Neural crest cell (in vitro differentiated cells): Measurements from ENCODE around the gene TWIST2. TPM values are rescaled to one million over a fixed set of nuclear protein-coding genes. Genes with fewer than 3 reads are reported as not detected.

Experiments
- DNase-seq: peaks from one replicate; pipeline ENCODE4 v3.0.0; 2021; ENCODE audit warnings: low read depth, mixed read lengths, low spot score
- H3K27ac Mint-ChIP-seq: one replicate; pipeline ENCODE4 v1.8.0; 2021; ENCODE audit warnings: mild to moderate bottlenecking, mixed read lengths; ENCODE audit not compliant: unreplicated experiment
- H3K27me3 Mint-ChIP-seq: 2 replicates; pipeline ENCODE4 v1.8.0; 2021; ENCODE audit warnings: low read depth, mild to moderate bottlenecking, mixed read lengths
- H3K36me3 Mint-ChIP-seq: 2 replicates; pipeline ENCODE4 v1.8.0; 2021; ENCODE audit warnings: low read depth, mild to moderate bottlenecking, mixed read lengths
- H3K4me1 Mint-ChIP-seq: 2 replicates; pipeline ENCODE4 v1.8.0; 2021; ENCODE audit warnings: mixed read lengths
- H3K4me3 Mint-ChIP-seq: one replicate; pipeline ENCODE4 v1.8.0; 2021; ENCODE audit warnings: mild to moderate bottlenecking, mixed read lengths
- H3K9me3 Mint-ChIP-seq: 2 replicates; pipeline ENCODE4 v1.8.0; 2021; ENCODE audit warnings: mixed read lengths
- CTCF ChIP-seq: fragments of 200-600 bp; sonication (generic); conservative IDR thresholded peaks from 2 replicates; pipeline ENCODE4 v1.5.0; 2021; ENCODE audit warnings: antibody characterized with exemption, mild to moderate bottlenecking
- total RNA-seq: library from RNA; stranded (reverse); gene quantifications from 2 replicates; pipeline ENCODE4 v1.2.1, GENCODE V29; 2021

TWIST2 gene
- total RNA-seq, 1 donor from 2014 or later = 0.96 TPM

- no peak overlapping the region for H3K4me3 Mint-ChIP-seq
- H3K36me3 Mint-ChIP-seq = no peaks in the 10 kb centered on the region
- no peak for TF ChIP-seq CTCF
- peaks cover 3% of the 10 kb centered on the region for H3K9me3 Mint-ChIP-seq
- no peak for DNase-seq
- peaks cover 9% of the 10 kb centered on the region for H3K4me1 Mint-ChIP-seq
- H3K27me3 Mint-ChIP-seq = no peaks in the 10 kb centered on the region
- no peak overlapping the region for H3K27ac Mint-ChIP-seq
These were observed 26.6 kb downstream of the TWIST2 start for GRCh38 chr2:238874330-238875050.

DNA sequence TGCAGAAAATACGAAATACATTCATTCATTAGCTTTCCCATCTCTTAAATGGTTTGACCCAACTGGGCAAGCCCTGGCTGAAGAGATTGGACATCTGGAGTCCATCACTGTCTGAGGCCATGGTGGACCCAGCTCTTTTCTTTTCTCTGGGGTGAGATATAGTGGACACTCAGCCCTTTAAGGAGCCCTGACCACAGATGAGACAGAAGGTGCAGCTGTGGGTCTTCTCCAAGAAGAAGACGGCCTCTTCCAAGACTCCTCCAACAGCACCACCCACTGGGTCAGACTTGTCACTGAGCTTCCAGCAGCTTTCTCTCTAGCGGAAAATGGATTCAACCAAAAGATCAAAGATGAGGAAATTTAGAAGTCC is 27.2 kb downstream of the TWIST2 start:
- DNase-seq = no peak
- no peak overlapping the region for H3K4me3 Mint-ChIP-seq
- H3K36me3 Mint-ChIP-seq = no peaks in the 10 kb centered on the region
- H3K9me3 Mint-ChIP-seq = peaks cover 4% of the 10 kb centered on the region
- no peaks in the 10 kb centered on the region for H3K27me3 Mint-ChIP-seq
- H3K27ac Mint-ChIP-seq = no peak overlapping the region
- TF ChIP-seq CTCF = peak; percentile 13
- H3K4me1 Mint-ChIP-seq = peaks cover 9% of the 10 kb centered on the region

- Mint-ChIP-seq H3K27ac (peak overlapping the region; percentile 43), H3K4me1 (peaks cover 9% of the 10 kb centered on the region), H3K9me3 (peaks cover 4% of the 10 kb centered on the region), H3K4me3 (no peak overlapping the region), H3K27me3 (no peaks in the 10 kb centered on the region), H3K36me3 (no peaks in the 10 kb centered on the region)
- DNase-seq = no peak
- no peak for TF ChIP-seq CTCF
These were observed 27.8 kb downstream of the TWIST2 start for GRCh38 chr2:238875471-238876231.

GRCh38 chr2:238876232-238876630 is 28.3 kb downstream of the TWIST2 start:
- peaks cover 4% of the 10 kb centered on the region for H3K9me3 Mint-ChIP-seq
- H3K4me1 Mint-ChIP-seq = peaks cover 9% of the 10 kb centered on the region
- H3K4me3 Mint-ChIP-seq = no peak overlapping the region
- TF ChIP-seq CTCF = no peak
- H3K27me3 Mint-ChIP-seq = no peaks in the 10 kb centered on the region
- DNase-seq = no peak
- no peaks in the 10 kb centered on the region for H3K36me3 Mint-ChIP-seq
- no peak overlapping the region for H3K27ac Mint-ChIP-seq

DNA sequence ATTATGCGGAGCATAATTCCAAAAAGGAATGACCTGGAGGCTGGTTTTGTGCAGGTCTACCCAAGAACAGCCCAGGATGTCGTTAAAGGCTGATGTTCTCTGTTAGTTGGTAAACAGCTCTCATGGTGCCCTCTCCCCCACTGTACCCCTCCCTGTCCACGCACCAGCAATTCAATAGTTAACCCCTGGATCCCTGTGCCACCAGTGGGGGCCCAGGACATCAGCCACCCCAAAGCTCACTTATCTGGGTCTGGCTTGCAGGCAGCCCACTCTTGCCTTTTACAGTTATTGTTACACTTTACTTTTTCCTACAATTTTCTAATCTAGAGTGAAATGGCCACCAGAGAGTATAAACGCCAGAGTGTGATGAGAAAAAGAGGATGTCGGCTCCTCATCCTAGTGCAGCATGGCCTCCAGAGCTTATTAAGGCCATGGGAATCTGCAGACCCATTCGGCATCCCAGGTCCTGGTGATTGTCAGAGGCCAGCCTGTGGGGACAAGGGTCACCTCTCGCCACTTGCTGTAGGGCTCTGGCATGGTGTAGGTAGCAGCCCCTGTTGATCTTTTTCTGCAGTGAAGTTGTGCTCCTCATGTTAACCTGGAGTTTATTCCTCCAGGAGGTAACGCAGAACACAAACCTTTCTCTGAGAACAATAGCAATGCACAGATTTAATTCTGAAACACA is 30.3 kb downstream of the TWIST2 start:
- no peak for DNase-seq
- peaks cover 9% of the 10 kb centered on the region for H3K4me1 Mint-ChIP-seq
- H3K27ac Mint-ChIP-seq = peak overlapping the region; percentile 47
- no peak for TF ChIP-seq CTCF
- no peaks in the 10 kb centered on the region for H3K36me3 Mint-ChIP-seq
- H3K27me3 Mint-ChIP-seq = no peaks in the 10 kb centered on the region
- no peak overlapping the region for H3K4me3 Mint-ChIP-seq
- peaks cover 4% of the 10 kb centered on the region for H3K9me3 Mint-ChIP-seq
